GM12891 (cell line): ENCODE measurements around the gene CTSL.

Source experiments
- DNase-seq: peaks from one replicate; pipeline ENCODE4 v3.0.0; 2011; ENCODE audit warnings: low spot score; ENCODE audit not compliant: insufficient read length
- FAIRE-seq: peaks from 2 replicates; lab custom pipeline; 2011; peaks lifted over from hg19 to GRCh38; lab: Jason Lieb, UNC
- PAX5 ChIP-seq: IDR thresholded peaks from 2 replicates; pipeline ENCODE4 v1.6.1; 2011; ENCODE audit warnings: low read length, moderate library complexity, mild to moderate bottlenecking; ENCODE audit not compliant: insufficient read depth, severe bottlenecking
- POLR2A ChIP-seq: IDR thresholded peaks from 2 replicates; pipeline ENCODE4 v1.6.1; 2011; ENCODE audit warnings: low read depth, low read length, control low read depth
- POLR2AphosphoS5 ChIP-seq: IDR thresholded peaks from 2 replicates; pipeline ENCODE4 v1.6.1; 2011; ENCODE audit warnings: low read depth, low read length, control low read depth
- POU2F2 ChIP-seq: IDR thresholded peaks from 2 replicates; pipeline ENCODE4 v1.6.1; 2011; ENCODE audit warnings: low read depth, mild to moderate bottlenecking, control low read depth, low read length, moderate library complexity
- SPI1 ChIP-seq: IDR thresholded peaks from 2 replicates; pipeline ENCODE4 v1.6.1; 2011; ENCODE audit warnings: low read depth, low read length, control low read depth
- TAF1 ChIP-seq: IDR thresholded peaks from 2 replicates; pipeline ENCODE4 v1.6.1; 2011; ENCODE audit warnings: low read depth, low read length, control low read depth

CTSL gene

GRCh38 chr9:87698069-87698809 lies 27.7 kb upstream of the CTSL start:
- TF ChIP-seq POLR2A (no peak), SPI1 (no peak), POU2F2 (no peak), PAX5 (no peak), POLR2AphosphoS5 (no peak), TAF1 (no peak)
- FAIRE-seq: no peak
- no peak for DNase-seq

- DNase-seq: no peak
- no peak for FAIRE-seq
- TF ChIP-seq PAX5: no peak
- TF ChIP-seq POLR2A: no peak
- no peak for TF ChIP-seq POU2F2
- TF ChIP-seq TAF1: no peak
- TF ChIP-seq POLR2AphosphoS5: no peak
- no peak for TF ChIP-seq SPI1
Observed at GRCh38 chr9:87699835-87700234, 26.1 kb upstream of the CTSL start.

- FAIRE-seq: no peak
- DNase-seq: no peak
- TF ChIP-seq TAF1 (no peak), SPI1 (no peak), POU2F2 (no peak), PAX5 (no peak), POLR2AphosphoS5 (no peak), POLR2A (no peak)
Observed at GRCh38 chr9:87701491-87701890, 24.4 kb upstream of the CTSL start.

- FAIRE-seq: no peak
- no peak for TF ChIP-seq POU2F2
- no peak for TF ChIP-seq POLR2A
- no peak for TF ChIP-seq POLR2AphosphoS5
- no peak for TF ChIP-seq SPI1
- no peak for TF ChIP-seq TAF1
- TF ChIP-seq PAX5: no peak
- no peak for DNase-seq
Observed at GRCh38 chr9:87701931-87702421, 23.9 kb upstream of the CTSL start.

- TF ChIP-seq POU2F2 (no peak), SPI1 (no peak)
- DNase-seq (no peak), FAIRE-seq (no peak)
Observed at GRCh38 chr9:87702921-87703320, 23.0 kb upstream of the CTSL start.

- DNase-seq: no peak
- no peak for FAIRE-seq
- TF ChIP-seq SPI1 (no peak), TAF1 (no peak), POLR2AphosphoS5 (no peak), POLR2A (no peak), PAX5 (no peak), POU2F2 (no peak)
Observed at GRCh38 chr9:87703636-87704276, 22.2 kb upstream of the CTSL start.

- DNase-seq: no peak
- FAIRE-seq: no peak
- TF ChIP-seq POU2F2 (no peak), POLR2AphosphoS5 (no peak), PAX5 (no peak), SPI1 (no peak), TAF1 (no peak), POLR2A (no peak)
Observed at GRCh38 chr9:87704342-87704741, 21.6 kb upstream of the CTSL start.

- FAIRE-seq (no peak), DNase-seq (no peak)
- TF ChIP-seq POLR2AphosphoS5: no peak
- no peak for TF ChIP-seq PAX5
- no peak for TF ChIP-seq POLR2A
- no peak for TF ChIP-seq TAF1
- TF ChIP-seq POU2F2: no peak
- no peak for TF ChIP-seq SPI1
Observed at GRCh38 chr9:87706066-87706739, 19.7 kb upstream of the CTSL start.

- no peak for DNase-seq
- no peak for TF ChIP-seq SPI1
- TF ChIP-seq PAX5: no peak
- TF ChIP-seq TAF1: no peak
- TF ChIP-seq POU2F2: no peak
- no peak for TF ChIP-seq POLR2AphosphoS5
- no peak for TF ChIP-seq POLR2A
- no peak for FAIRE-seq
Observed at GRCh38 chr9:87707805-87708506, 18.0 kb upstream of the CTSL start.
